Measurements from ENCODE around the gene PTCH1. TPM values are rescaled to one million over a fixed set of nuclear protein-coding genes. Genes with fewer than 3 reads are reported as not detected.
A peak's percentile ranks its signal among the peaks of the same experiment; 100 is the strongest.

Gene PTCH1
- total RNA-seq, 1 experiment from 2014 or later = 36.7 TPM

- no peak for DNase-seq (ENCODE audit: low spot score)
Observed at GRCh38 chr9:95499046-95499676, 17.6 kb downstream of the PTCH1 start.

DNA sequence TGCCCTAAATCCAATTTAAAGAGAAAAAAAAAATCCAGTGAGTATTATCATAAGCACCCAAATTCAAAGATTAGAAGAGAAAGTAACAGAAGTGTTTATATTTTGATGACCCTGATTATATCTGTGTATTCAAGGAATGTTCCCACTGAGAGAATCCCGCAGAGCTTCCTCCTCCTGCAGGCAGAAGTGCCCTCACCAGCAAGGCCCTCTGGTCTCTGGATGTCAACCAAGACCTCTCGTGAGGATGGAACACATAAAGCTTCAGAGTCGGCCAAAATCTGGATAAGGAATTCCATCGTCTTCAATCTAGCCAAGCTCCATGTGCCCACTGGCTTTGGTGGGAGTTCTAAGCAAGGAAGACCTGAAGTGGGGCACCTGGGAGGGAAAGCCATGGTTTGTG is 18.1 kb downstream of the PTCH1 start:
- no peak for DNase-seq (ENCODE audit: low spot score)

GRCh38 chr9:95497772-95498171 is 19.0 kb downstream of the PTCH1 start:
- no peak for DNase-seq (ENCODE audit: low spot score)

DNA sequence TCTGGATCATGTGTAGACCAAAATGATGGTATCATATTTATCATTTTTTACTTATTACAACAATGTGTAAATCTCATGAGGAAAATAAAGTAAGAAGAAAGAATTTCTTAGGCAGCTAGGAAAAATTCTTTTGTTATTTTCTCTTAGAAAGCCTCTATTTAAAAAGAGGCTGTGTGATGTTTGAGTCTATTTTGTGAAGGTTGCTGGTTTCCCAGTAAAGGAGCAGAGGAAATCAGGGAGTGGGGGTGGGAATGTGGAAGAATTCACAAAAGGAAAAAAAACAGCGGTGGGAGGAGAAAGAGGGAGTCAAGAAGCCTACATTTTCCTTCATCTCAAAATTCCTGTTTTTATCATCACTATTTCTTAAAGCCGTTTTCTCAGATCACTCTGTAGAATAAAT is 20.1 kb downstream of the PTCH1 start:
- DNase-seq (ENCODE audit: low spot score) = no peak

DNA sequence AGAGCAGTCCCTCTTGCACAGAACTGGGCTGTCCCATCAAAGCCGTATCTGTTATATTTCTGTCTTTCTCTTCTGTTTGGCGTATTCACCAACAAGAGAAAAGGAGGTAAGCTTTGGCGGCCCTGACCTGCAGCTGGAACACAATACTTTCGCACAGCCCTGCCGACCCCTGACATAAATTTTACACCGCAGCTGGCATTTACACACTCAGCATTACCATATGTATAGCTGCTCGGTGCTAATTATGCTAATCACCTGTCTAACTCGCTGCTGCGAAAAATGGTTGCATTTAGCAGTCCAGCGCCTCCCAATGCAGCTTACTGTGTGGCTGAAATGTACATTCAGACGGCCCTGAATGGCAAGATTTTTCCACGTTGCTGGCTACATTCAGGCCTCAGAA is 20.8 kb downstream of the PTCH1 start:
- no peak for DNase-seq (ENCODE audit: low spot score)

- DNase-seq (ENCODE audit: low spot score) = no peak
Observed at GRCh38 chr9:95495529-95495928, 21.2 kb downstream of the PTCH1 start.

GRCh38 chr9:95494416-95495371 is 22.1 kb downstream of the PTCH1 start:
- DNase-seq (ENCODE audit: low spot score) = peak; percentile 38

- peak; percentile 49 for DNase-seq (ENCODE audit: low spot score)
Observed at GRCh38 chr9:95494022-95494415, 22.8 kb downstream of the PTCH1 start.

DNA sequence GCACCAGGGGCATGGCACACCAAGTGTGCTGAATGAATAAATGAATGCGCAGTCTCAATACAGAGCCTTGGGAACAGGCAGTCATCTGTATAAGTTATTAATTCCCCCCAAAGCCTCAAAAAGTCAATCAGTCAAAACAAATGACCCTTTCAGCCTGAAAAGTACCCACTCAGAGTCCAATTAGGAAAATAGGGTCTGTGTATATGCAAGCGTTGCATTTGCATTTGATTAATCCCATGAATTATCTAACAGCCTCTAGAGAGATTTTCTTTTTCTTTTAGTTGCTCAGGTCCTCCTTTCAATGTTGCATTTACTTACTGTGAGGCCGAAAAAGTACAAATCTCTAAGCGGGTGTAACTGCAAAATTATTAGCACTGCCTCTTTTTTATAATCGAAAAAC is 23.4 kb downstream of the PTCH1 start:
- no peak for DNase-seq (ENCODE audit: low spot score)

GRCh38 chr9:95491543-95492320 is 25.0 kb downstream of the PTCH1 start:
- no peak for DNase-seq (ENCODE audit: low spot score)

DNA sequence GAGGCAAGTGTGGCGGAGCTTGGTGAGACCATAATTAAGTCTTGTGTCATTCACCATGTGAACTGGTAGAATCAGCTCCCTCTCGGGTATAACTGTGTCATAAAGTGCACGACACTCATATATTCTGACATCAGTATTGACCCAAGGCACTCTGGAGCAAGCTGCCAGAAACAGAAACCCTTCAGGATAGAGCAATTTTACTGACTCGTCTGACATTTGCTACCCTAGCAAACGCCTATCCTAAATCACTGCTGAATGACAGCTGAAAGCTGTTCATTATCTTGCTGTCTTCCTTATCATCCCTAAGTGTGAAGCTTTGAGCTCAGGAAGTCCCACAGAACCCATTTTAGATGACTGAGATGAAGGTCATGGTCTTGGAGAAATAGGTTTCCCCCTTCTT is 27.8 kb downstream of the PTCH1 start:
- DNase-seq (ENCODE audit: low spot score) = no peak

DNA sequence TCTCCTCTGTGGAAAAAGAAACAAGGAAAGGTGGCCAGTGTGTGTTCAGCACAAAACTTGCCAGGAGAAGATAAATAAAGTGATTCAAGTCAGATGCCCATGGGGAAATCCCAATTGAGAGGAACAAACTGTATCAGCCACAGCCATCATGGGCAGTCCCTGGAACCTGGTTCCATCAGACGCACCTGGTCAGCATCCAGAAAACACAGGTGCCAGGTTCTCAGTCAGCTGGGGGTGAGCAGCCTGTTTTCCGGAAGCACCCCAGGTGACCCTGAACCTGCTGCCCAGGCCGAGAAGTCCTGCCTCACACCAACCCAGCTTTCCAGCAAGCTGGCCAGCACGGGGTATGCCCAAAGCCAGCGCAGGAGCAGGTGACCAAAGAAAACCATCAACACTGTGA is 30.5 kb downstream of the PTCH1 start:
- DNase-seq (ENCODE audit: low spot score) = no peak

DNA sequence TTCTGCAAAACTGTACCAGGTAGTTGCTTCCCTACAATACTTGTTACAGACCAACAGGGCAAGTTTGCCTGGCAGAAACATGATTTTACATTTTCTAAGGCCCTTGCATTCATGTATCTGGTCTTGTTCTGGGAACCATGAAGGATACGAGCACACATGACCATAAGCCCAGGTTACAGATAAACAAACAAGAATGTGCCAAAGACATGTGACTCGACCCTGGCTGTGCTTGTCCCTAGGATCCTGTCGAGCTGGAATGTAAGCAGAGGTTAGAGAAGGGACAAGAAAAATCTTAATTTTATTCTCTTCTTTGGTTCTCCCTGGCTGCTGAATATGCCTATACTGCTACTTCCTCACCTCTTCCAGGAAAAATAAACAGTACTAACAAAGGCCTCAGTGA is 32.5 kb downstream of the PTCH1 start:
- DNase-seq (ENCODE audit: low spot score) = no peak

DNA sequence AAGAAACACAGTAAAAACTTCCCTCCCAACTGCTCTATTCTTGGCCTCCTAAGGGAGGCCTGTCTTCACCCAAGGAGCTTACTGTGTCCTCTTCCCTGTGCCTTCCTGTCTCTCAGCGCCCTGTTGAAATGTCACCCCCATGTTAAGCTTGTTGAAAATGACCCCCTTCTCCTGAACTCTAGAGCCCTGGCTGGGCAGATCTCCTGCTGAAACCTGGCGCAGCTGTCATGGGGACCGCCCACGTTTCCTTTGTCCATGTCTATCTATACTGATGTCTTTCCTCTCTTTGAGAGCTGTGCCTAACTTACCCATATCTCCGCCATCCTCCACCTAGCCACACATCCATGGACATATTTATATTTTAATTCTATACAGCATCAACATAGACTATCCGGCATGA is 33.3 kb downstream of the PTCH1 start:
- DNase-seq (ENCODE audit: low spot score) = no peak

DNA sequence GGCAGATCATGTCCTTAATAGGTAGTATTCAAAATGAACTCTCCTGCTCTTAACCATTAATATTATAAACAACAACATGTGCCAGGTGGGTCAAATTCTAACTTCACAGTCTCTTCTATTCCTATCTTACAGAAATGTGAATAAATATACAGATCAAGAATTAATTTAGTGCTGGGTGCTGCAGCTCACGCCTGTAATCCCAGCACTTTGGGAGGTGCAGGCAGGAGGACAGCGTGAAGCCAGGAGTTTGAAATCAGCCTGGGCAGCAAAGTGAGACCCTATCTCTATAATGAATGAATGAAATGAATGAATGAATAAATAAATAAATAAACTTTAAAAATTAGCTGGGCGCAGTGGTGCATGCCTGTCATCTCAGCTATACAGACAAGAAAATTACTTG is 34.1 kb downstream of the PTCH1 start:
- no peak for DNase-seq (ENCODE audit: low spot score)

- DNase-seq (ENCODE audit: low spot score) = no peak
Observed at GRCh38 chr9:95481000-95481399, 35.8 kb downstream of the PTCH1 start.

- no peak for DNase-seq (ENCODE audit: low spot score)
Observed at GRCh38 chr9:95480346-95480745, 36.4 kb downstream of the PTCH1 start.

GRCh38 chr9:95479330-95479729 is 37.4 kb downstream of the PTCH1 start:
- DNase-seq (ENCODE audit: low spot score) = no peak

GRCh38 chr9:95478335-95478734 is 38.4 kb downstream of the PTCH1 start:
- DNase-seq (ENCODE audit: low spot score) = no peak

GRCh38 chr9:95477885-95478284 is 38.9 kb downstream of the PTCH1 start:
- DNase-seq (ENCODE audit: low spot score) = no peak

DNA sequence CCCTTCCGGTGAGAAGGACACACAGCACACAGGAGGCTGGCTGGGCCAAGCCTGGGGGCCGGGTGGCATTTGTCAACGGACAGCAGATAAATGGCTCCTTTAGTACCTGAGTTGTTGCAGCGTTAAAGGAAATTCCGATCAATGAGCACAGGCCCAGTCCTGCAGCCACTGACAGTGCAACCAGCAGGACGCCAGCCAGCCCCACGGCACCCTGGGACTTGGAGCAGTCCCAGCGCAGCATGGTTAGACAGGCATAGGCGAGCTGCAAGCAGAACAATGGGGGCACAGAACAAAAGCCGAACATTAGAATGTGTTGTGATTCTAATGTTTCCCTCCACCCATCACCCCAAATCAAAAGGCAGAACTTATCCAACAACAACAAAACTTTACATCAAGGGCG is 39.3 kb downstream of the PTCH1 start:
- no peak for DNase-seq (ENCODE audit: low spot score)

- no peak for DNase-seq (ENCODE audit: low spot score)
Observed at GRCh38 chr9:95468791-95469190, 48.0 kb downstream of the PTCH1 start.

GRCh38 chr9:95465115-95465514 is 51.7 kb downstream of the PTCH1 start:
- no peak for DNase-seq (ENCODE audit: low spot score)

Measured in A172 (cell line).